WTC11 (cell line): Measurements from ENCODE around the gene ACP5. TPM values are rescaled to one million over a fixed set of nuclear protein-coding genes. Genes with fewer than 3 reads are reported as not detected.

Experiments used
- ATAC-seq: fragments of 200-7000 bp; cut with Tn5 transposase; 2 replicates; pipeline ENCODE4 v1.10.0; 2021; ENCODE audit warnings: mild to moderate bottlenecking, moderate library complexity
- CTCF ChIA-PET: fragments of 300-600 bp; sonication (Branson Sonifier 250); formaldehyde crosslinking; loops from one replicate; lab custom pipeline; 2021; ENCODE audit warnings: antibody characterized with exemption; lab: Charles Lee
- POLR2A ChIA-PET: fragments of 350-600 bp; sonication (Branson Sonifier 250); formaldehyde crosslinking; loops from one replicate; lab custom pipeline; 2021; ENCODE audit warnings: antibody characterized with exemption; lab: Charles Lee
- DNase-seq: peaks from one replicate; pipeline ENCODE4 v3.0.0; 2021; ENCODE audit warnings: low spot score
- H3K27ac Mint-ChIP-seq: 2 replicates; pipeline ENCODE4 v1.8.0; 2021; ENCODE audit warnings: mixed read lengths
- H3K27me3 Mint-ChIP-seq: 2 replicates; pipeline ENCODE4 v1.8.0; 2021; ENCODE audit warnings: low read depth, mild to moderate bottlenecking, moderate library complexity, mixed read lengths
- H3K36me3 Mint-ChIP-seq: 2 replicates; pipeline ENCODE4 v1.8.0; 2021; ENCODE audit warnings: mixed read lengths
- H3K4me1 Mint-ChIP-seq: 2 replicates; pipeline ENCODE4 v1.8.0; 2022; ENCODE audit warnings: mixed read lengths
- H3K4me3 Mint-ChIP-seq: 2 replicates; pipeline ENCODE4 v1.8.0; 2021; ENCODE audit warnings: mild to moderate bottlenecking, moderate library complexity, mixed read lengths
- H3K9me3 Mint-ChIP-seq: 2 replicates; pipeline ENCODE4 v1.8.0; 2021; ENCODE audit warnings: mixed read lengths
- ESRRA ChIP-seq: sonication (generic); formaldehyde crosslinking; IDR thresholded peaks from 2 replicates; pipeline ENCODE4 v1.8.1; 2022; ENCODE audit warnings: mild to moderate bottlenecking, missing genetic modification reagents, borderline replicate concordance
- IRF2 ChIP-seq: sonication (generic); formaldehyde crosslinking; IDR thresholded peaks from 2 replicates; pipeline ENCODE4 v1.8.0; 2022; ENCODE audit warnings: low read depth, missing genetic modification reagents, borderline replicate concordance
- NFATC4 ChIP-seq: fragments of 250-450 bp; sonication (Bioruptor Pico); IDR thresholded peaks from 2 replicates; pipeline ENCODE4 v1.9.0; 2021; ENCODE audit warnings: mild to moderate bottlenecking
- OVOL2 ChIP-seq: fragments of 250-450 bp; sonication (Bioruptor Pico); IDR thresholded peaks from 2 replicates; pipeline ENCODE4 v1.9.0; 2021; ENCODE audit warnings: mild to moderate bottlenecking, borderline replicate concordance
- RELA ChIP-seq: sonication (generic); formaldehyde crosslinking; IDR thresholded peaks from 2 replicates; pipeline ENCODE4 v1.8.1; 2022; ENCODE audit warnings: missing genetic modification reagents, mild to moderate bottlenecking, borderline replicate concordance
- ZNF138 ChIP-seq: sonication (generic); formaldehyde crosslinking; conservative IDR thresholded peaks from 2 replicates; pipeline ENCODE4 v1.8.1; 2022; ENCODE audit warnings: mild to moderate bottlenecking, moderate library complexity, missing genetic modification reagents
- total RNA-seq: library from RNA; stranded (reverse); gene quantifications from 3 replicates; pipeline ENCODE4 v1.2.3, GENCODE V29; 2021
- TF ChIP-seq, protein P1 (sequence below): sonication (generic); formaldehyde crosslinking; IDR thresholded peaks from 2 replicates; pipeline ENCODE4 v1.8.1; 2023; ENCODE audit warnings: mild to moderate bottlenecking, moderate library complexity, missing genetic modification reagents
- TF ChIP-seq, protein P2 (sequence below): sonication (generic); formaldehyde crosslinking; IDR thresholded peaks from 2 replicates; pipeline ENCODE4 v1.8.1; 2022; ENCODE audit warnings: mild to moderate bottlenecking, moderate library complexity, missing genetic modification reagents
- TF ChIP-seq, protein P3 (sequence below): sonication (generic); formaldehyde crosslinking; IDR thresholded peaks from 2 replicates; pipeline ENCODE4 v1.8.0; 2022; ENCODE audit warnings: mild to moderate bottlenecking, missing genetic modification reagents
- TF ChIP-seq, protein P4 (sequence below): sonication (generic); formaldehyde crosslinking; IDR thresholded peaks from 2 replicates; pipeline ENCODE4 v1.8.0; 2023; ENCODE audit warnings: mild to moderate bottlenecking, missing genetic modification reagents
- TF ChIP-seq, protein P5 (sequence below): fragments of 250-450 bp; sonication (Bioruptor Pico); IDR thresholded peaks from 2 replicates; pipeline ENCODE4 v1.9.0; 2021; ENCODE audit warnings: moderate library complexity, mild to moderate bottlenecking, inconsistent platforms, borderline replicate concordance
- TF ChIP-seq, protein P6 (sequence below): sonication (generic); formaldehyde crosslinking; IDR thresholded peaks from 2 replicates; pipeline ENCODE4 v1.8.1; 2022; ENCODE audit warnings: low read depth, mild to moderate bottlenecking, moderate library complexity, missing genetic modification reagents, borderline replicate concordance

The ACP5 gene
- total RNA-seq, 1 experiment from 2014 or later: 8.6 TPM

DNA sequence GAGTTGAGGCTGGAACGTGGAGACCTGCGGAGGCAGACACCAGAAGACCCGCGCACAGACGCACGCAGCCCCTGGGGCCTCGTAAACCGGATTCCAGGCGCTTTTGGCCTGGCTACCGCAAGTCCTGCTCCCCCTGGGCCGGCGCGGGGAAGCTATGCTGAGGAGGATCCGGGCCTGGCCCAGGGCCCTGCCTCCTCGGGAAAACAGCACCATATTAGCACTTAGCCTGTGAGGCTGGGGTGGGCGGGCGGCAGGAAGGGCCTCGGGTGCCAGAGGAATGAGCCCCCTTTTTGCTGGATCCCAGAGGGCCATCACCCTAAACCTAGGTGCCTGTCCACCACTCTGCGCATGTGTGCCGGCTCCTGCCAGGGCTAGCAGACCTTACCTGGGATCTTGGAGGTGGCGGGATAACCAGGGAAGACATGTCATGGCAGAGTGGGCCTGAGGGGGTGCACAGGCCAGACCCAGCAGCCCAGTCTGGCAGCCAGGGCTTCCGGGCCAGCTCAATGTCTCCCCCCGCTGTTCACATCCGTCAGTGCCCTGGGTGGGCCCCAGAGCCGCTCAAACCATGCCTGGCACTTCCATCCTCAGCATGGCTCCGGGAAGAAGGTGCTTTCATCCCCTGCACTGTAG, 25.7 kb downstream of the ACP5 start (continued):
- TF ChIP-seq, protein P1, sequence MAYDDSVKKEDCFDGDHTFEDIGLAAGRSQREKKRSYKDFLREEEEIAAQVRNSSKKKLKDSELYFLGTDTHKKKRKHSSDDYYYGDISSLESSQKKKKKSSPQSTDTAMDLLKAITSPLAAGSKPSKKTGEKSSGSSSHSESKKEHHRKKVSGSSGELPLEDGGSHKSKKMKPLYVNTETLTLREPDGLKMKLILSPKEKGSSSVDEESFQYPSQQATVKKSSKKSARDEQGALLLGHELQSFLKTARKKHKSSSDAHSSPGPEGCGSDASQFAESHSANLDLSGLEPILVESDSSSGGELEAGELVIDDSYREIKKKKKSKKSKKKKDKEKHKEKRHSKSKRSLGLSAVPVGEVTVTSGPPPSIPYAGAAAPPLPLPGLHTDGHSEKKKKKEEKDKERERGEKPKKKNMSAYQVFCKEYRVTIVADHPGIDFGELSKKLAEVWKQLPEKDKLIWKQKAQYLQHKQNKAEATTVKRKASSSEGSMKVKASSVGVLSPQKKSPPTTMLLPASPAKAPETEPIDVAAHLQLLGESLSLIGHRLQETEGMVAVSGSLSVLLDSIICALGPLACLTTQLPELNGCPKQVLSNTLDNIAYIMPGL (CRISPR knock-in tag): peak; percentile 53; the same call in 1 of the 2 replicates
- TF ChIP-seq ZNF138 (CRISPR knock-in tag): no peak

DNA sequence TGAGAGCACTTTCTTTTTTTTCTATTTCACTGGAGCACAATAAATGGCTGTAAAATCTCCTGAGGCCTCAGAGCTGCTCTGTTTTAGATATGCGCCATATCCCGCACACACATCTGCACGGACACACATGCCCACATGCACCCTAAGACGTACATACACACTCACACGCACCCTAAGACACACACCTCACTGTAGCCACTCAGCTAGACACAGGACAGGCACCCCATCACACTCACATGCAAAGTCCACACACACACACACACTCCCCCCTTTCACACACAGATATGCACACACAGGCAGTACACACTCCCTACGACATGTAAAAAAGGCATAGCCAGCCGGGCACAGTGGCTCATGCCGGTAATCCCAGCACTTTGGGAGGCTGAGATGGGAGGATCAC, 27.2 kb downstream of the ACP5 start:
- Mint-ChIP-seq H3K9me3 (no peaks in the 10 kb centered on the region), H3K27me3 (no peaks in the 10 kb centered on the region), H3K27ac (0 out of 2 replicates have a peak overlapping the region, but pooled peaks have one; percentile 60), H3K4me3 (no peak overlapping the region), H3K4me1 (no peaks in the 10 kb centered on the region), H3K36me3 (peaks cover 10% of the 10 kb centered on the region)
- ATAC-seq (no peak), DNase-seq (no peak)
- ChIA-PET POLR2A (interaction anchor here (0.9 kb wide), 1 partner anchor 21 kb away, joined by 4 read pairs; the partner anchor contains the start of gene ECSIT), CTCF (no interaction called here)
- TF ChIP-seq, protein P2, sequence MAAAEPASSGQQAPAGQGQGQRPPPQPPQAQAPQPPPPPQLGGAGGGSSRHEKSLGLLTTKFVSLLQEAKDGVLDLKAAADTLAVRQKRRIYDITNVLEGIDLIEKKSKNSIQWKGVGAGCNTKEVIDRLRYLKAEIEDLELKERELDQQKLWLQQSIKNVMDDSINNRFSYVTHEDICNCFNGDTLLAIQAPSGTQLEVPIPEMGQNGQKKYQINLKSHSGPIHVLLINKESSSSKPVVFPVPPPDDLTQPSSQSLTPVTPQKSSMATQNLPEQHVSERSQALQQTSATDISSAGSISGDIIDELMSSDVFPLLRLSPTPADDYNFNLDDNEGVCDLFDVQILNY (CRISPR knock-in tag): no peak
- TF ChIP-seq NFATC4 (no peak), OVOL2 (CRISPR knock-in tag) (no peak), ESRRA (CRISPR knock-in tag) (no peak), IRF2 (no peak), RELA (CRISPR knock-in tag) (no peak)
- TF ChIP-seq, protein P3, sequence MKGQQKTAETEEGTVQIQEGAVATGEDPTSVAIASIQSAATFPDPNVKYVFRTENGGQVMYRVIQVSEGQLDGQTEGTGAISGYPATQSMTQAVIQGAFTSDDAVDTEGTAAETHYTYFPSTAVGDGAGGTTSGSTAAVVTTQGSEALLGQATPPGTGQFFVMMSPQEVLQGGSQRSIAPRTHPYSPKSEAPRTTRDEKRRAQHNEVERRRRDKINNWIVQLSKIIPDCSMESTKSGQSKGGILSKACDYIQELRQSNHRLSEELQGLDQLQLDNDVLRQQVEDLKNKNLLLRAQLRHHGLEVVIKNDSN (CRISPR knock-in tag): no peak
- TF ChIP-seq, protein P4, sequence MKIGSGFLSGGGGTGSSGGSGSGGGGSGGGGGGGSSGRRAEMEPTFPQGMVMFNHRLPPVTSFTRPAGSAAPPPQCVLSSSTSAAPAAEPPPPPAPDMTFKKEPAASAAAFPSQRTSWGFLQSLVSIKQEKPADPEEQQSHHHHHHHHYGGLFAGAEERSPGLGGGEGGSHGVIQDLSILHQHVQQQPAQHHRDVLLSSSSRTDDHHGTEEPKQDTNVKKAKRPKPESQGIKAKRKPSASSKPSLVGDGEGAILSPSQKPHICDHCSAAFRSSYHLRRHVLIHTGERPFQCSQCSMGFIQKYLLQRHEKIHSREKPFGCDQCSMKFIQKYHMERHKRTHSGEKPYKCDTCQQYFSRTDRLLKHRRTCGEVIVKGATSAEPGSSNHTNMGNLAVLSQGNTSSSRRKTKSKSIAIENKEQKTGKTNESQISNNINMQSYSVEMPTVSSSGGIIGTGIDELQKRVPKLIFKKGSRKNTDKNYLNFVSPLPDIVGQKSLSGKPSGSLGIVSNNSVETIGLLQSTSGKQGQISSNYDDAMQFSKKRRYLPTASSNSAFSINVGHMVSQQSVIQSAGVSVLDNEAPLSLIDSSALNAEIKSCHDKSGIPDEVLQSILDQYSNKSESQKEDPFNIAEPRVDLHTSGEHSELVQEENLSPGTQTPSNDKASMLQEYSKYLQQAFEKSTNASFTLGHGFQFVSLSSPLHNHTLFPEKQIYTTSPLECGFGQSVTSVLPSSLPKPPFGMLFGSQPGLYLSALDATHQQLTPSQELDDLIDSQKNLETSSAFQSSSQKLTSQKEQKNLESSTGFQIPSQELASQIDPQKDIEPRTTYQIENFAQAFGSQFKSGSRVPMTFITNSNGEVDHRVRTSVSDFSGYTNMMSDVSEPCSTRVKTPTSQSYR (CRISPR knock-in tag): no peak
- TF ChIP-seq, protein P5, sequence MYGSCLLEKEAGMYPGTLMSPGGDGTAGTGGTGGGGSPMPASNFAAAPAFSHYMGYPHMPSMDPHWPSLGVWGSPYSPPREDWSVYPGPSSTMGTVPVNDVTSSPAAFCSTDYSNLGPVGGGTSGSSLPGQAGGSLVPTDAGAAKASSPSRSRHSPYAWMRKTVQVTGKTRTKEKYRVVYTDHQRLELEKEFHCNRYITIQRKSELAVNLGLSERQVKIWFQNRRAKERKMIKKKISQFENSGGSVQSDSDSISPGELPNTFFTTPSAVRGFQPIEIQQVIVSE (CRISPR knock-in tag): no peak
- TF ChIP-seq, protein P1 (CRISPR knock-in tag): no peak
- TF ChIP-seq, protein P6, sequence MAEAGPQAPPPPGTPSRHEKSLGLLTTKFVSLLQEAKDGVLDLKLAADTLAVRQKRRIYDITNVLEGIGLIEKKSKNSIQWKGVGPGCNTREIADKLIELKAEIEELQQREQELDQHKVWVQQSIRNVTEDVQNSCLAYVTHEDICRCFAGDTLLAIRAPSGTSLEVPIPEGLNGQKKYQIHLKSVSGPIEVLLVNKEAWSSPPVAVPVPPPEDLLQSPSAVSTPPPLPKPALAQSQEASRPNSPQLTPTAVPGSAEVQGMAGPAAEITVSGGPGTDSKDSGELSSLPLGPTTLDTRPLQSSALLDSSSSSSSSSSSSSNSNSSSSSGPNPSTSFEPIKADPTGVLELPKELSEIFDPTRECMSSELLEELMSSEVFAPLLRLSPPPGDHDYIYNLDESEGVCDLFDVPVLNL (CRISPR knock-in tag): no peak
